GM18907 (cell line): Measurements from ENCODE around the gene MRNIP.
"Not testable (repeated sequence)": the region's sequence is repeated elsewhere in the genome, so short reads cannot be mapped to it uniquely, and the experiment has no call there.

Source experiments
- ATAC-seq: cut with Tn5 transposase; IDR thresholded peaks from one replicate; pipeline ENCODE4 v1.9.1; 2021; ENCODE audit warnings: mild to moderate bottlenecking, moderate library complexity; ENCODE audit not compliant: unreplicated experiment

MRNIP gene

GRCh38 chr5:179840766-179841165 lies 17.9 kb downstream of the MRNIP start:
- ATAC-seq = no peak

DNA sequence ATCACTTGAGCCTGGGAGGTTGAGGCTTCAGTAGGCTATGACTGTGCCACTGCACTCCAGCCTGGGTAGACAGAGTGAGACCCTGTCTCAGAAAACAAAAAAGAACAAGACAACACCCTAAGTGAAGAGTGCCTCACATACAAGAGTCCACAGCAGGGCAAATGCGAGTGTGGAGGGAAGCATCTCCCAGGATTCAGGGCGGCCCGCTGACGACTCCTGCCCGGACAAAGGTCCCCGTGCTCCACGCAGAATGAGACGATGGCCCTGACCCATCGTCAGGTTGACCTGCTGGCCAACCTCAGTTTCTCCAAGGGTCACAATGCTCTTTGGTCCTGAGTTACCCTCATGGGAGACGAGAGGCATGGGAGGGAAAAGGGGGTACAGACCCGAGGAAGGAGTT lies 18.3 kb downstream of the MRNIP start:
- ATAC-seq = no peak

DNA sequence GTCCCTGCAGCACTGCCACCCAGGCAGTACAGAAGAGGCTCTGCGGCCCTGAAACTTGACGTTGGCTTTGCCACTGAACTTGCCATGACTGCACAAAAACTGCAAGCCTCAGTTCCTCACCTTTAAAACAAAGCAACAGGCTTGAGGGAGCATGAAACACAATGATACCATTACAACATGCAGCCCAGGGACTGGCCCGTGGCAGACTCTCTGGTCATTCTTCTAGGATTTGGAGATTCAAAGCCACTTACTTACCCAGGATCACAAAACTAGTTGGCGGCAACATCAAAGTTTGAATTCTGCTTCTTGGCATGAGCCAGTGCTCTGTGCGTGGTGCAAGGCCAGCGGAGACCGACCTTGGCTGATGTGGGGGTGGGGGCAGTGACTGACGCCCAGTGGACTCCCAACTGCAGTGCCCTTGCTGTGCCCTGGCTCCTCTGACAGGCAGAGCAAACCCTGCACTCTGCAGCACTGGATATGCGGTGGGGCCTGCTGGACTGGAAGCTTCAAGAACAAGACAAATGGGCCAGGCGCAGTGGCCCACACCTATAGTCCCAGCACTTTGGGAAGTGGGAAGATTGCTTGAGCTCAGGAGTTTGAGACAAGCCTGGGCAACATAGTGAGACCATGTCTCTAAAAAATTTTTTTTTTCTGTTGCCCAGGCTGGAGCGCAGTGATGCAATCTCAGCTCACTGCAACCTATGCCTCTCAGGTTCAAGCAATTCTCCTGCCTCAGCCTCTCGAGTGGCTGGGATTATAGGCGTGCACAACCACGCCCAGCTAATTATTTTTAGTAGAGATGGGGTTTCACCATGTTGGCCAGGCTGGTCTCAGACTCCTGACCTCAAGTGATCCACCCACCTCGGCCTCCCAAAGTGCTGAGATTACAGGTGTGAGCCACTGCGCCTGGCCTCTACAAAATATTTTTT lies 19.0 kb downstream of the MRNIP start:
- ATAC-seq = no peak

- no peak for ATAC-seq
Observed at GRCh38 chr5:179837076-179838011, 21.3 kb downstream of the MRNIP start.

DNA sequence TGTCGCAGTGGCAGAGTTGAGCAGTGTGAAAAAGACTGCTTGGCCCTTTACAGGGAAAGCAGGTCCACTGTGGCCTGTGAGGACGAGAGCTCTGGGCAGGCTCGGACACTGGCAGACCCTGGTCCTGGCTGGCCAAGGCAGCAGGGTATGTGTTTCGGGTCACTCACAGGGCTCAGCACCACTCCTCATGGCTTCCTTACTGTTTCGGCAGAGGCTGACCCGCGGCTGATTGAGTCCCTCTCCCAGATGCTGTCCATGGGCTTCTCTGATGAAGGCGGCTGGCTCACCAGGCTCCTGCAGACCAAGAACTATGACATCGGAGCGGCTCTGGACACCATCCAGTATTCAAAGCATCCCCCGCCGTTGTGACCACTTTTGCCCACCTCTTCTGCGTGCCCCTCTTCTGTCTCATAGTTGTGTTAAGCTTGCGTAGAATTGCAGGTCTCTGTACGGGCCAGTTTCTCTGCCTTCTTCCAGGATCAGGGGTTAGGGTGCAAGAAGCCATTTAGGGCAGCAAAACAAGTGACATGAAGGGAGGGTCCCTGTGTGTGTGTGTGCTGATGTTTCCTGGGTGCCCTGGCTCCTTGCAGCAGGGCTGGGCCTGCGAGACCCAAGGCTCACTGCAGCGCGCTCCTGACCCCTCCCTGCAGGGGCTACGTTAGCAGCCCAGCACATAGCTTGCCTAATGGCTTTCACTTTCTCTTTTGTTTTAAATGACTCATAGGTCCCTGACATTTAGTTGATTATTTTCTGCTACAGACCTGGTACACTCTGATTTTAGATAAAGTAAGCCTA lies 22.2 kb downstream of the MRNIP start:
- no peak for ATAC-seq

- ATAC-seq = not testable (repeated sequence)
Observed at GRCh38 chr5:179834871-179835270, 23.7 kb downstream of the MRNIP start.

GRCh38 chr5:179834120-179834519 lies 24.5 kb downstream of the MRNIP start:
- ATAC-seq = no peak

DNA sequence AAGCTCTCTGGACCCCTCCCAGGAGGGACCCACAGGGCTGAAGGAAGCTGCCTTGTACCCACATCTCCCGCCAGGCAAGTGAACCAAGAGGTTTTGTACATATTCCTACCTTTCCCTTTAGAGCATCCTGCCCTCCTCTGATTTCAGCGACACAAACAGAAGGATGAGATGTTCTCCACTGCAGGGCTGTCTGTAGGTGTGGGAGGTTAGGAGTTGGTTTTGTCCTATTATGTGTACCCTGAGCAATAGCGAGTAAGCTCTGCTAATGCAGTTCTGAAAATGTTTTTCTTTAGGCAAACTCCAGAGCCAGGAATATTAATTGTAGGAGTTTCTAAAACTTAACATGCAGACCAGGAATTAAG lies 24.9 kb downstream of the MRNIP start:
- no peak for ATAC-seq

DNA sequence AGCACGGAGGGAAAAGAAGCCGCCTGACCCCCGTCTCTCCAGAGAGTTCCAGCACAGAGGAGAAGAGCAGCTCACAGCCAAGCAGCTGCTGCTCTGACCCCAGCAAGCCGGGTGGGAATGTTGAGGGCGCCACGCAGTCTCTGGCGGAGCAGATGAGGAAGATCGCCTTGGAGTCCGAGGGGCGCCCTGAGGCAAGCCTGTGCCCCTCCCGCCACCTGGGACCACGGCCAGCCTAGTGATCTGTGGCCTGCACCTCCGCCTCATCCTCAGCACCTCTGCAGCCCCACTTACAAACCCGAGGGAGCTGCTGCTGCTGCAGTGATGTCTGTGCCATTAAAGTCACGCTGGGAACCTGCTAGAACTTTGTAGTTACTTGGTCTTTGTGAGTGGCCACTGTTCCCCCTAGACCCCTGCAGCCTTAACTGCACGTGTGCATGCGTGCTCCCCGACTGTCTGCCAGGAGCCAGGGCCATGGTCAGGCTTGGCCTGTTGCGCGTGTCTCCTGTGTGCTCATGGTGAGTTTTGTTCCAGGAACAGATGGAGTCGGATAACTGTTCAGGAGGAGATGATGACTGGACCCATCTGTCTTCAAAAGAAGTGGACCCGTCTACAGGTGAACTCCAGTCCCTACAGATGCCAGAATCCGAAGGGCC lies 25.4 kb downstream of the MRNIP start:
- ATAC-seq = no peak

DNA sequence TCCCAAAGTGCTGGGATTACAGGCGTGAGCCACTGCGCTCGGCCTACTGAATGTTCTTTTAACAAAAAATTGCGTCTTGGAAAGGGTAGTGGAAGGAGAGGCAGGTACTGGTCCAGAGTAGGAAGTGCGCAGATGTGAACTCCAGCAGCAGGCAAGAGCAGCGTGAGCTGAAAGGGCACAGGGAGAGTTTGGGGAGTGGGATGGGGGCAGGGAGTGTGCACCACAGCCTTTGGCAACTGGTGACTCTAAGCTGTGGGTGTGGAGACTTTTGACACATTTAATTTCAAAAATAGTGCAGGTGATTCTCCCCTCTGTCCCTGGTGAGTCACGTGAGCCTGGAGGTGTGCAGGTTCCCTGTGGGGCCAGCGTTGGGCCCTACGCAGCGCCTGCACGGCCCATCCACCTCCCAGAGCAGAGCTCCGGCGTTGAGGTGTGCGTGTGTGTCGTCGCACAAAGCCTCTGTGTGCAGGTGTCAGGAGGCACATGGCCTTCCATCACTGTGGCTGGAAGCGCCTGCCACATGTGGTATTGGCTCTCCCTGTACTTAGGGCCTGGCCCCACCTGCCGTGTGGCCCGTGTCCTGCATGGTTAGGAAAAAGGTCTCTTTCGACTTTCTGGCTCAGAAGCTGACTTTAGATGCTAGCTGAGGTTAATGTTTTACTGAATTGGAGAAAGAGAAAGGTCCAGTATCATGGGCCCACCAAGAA lies 26.4 kb downstream of the MRNIP start:
- no peak for ATAC-seq

DNA sequence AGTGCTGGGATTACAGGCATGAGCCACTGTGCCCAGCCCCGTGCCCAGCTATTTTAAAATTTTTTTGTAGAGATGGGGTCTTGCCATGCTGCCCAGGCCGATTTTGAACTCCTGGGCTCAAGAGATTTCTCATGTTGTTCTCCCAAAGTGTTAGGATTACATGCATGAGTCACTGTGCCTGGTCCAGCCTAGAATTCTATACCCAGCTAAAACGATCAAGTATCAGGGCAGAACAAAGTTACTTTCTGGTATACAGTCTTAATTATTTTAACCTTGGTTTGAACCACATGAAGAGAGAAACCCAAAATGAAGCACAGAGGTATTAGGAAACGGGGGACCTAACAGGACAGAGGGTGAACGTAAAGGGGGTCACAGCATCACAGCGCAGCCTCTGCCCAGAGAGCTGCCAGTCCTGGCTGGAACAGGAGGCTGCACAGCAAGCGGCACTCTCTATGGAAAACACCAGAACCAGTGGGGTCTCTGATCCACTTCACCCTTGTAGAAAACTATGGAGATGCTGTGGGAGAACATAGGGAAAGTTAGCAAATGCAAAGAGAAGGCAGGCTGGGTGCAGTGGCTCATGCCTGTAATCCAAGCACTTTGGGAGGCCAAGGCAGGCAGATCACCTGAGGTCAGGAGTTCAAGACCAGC lies 27.7 kb downstream of the MRNIP start:
- ATAC-seq = no peak

DNA sequence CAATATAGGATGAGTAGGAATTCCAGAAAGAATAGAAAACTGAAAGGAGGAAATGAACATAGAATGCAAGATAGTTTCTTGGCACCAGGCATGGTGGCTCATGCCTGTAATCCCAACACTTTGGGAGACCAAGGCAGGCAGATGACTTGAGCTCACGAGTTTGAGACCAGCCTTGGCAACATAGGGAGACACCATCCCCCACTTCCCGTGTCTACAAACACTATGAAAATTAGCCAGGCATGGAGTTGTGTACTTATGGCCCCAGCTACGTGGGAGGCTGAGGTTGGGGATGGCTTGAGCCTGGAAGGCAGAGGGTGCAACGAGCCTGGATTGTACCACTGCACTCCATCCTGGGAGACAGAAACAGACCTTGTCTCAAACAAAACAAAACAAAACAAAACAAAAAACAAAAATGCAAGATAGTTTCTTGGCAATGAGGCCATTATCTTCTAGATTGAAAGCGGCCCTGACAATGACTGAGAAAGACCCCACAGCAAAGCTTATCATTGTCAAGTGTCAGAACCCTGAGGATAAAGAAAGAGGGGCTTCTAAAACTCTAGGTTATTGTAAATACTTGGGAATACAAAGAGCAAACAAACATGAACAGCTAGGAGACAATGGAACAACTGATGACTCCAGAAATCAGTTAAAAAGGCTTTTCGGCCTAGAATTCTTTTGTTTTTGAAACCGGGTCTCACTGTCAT lies 28.7 kb downstream of the MRNIP start:
- ATAC-seq = no peak

DNA sequence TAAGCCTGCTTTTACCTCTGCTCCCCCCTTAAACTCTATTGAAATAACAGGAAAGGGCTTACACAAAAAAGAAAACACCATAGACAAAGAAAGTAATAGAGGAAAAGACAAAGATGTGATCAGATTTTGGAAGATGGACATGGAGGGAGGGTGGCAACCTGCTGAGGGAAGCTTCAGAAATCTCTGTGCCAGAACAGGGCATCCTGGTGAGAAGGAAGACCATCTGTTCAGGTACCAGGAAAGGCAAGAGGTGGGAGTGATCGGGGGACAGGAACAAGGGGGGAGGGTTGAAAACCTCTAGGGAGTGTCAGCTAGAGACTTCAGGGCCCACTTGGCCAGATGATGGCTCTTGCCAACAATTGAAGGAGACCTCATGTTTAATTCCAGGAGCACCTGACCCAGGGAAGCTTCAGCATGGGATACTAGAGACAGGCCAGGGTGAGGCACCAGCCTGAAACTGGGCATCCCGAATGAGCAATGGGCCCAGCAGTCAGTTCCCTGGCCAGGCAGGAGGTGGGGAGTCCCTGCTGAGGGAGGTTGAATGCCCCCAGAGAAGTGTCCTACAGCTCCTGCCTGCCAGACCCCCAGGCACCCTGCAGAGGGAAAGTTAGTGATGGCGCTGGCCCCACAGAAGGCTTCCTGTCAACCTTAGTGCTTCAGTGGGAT lies 29.7 kb downstream of the MRNIP start:
- no peak for ATAC-seq

GRCh38 chr5:179827680-179828079 lies 30.9 kb downstream of the MRNIP start:
- no peak for ATAC-seq

DNA sequence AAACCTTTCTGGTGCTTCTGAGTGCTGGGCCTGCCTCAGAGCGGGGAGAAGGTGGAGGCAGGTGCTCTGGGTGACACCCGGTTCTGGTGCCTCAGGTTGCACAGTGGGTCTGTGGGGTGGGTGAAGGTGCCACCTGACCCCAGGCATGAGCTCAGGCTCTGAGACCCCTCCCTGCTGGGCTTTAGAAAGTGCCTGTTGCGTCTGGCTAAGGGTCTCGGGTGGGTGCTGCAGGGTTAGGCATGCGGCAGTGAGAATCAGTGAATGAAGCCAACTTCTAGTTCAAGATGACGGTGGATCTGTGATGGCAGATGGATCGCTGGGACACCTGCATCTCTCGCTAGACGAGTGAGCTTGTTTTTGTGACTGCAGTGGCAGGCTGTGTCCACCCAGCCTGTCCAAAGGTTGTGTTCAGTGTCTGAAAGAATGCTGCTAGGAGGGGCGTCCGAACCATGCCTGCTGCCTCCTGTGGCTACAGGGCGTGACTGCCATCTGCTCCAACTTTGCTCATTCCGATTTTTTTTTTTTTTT lies 32.9 kb downstream of the MRNIP start:
- no peak for ATAC-seq

GRCh38 chr5:179824745-179825112 lies 33.9 kb downstream of the MRNIP start:
- ATAC-seq = no peak

DNA sequence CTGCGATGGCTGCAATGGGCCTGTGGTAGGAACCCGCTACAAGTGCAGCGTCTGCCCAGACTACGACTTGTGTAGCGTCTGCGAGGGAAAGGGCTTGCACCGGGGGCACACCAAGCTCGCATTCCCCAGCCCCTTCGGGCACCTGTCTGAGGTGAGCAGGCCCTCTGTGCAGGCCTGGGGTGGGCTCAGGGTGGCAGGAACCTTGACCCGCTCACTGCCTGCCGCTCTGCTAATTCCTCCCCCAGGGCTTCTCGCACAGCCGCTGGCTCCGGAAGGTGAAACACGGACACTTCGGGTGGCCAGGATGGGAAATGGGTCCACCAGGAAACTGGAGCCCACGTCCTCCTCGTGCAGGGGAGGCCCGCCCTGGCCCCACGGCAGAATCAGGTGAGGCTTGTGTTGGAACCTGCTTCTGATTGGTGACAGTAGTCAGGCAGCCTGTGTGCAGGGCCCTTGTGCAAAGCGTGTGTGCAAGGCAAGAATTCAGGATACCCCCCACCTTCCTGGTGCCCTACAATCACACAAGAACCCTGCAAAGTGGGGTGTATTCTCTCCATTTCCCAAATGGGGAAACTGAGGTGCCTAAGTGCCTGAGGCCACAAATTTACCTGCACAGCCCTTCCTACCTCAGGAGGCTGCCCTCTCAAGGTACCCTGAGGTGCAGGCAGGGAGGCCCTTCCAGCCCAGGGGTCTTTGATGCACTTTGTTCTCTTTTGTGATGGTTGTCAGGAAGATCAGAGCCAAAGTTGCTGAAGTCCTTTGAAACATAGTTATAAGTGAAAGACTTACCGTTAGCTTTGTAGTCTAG lies 34.5 kb downstream of the MRNIP start:
- no peak for ATAC-seq
